Suprapubic skin (tissue), 4 donors: ENCODE results near the gene FKBP5. TPM values are rescaled to one million over a fixed set of nuclear protein-coding genes. Genes with fewer than 3 reads are reported as not detected.

Experiments
- DNase-seq, 2 donors: peaks; one replicate each; pipeline ENCODE4 v3.0.0-alpha.2; 2019; ENCODE audit warnings: low spot score in 2 of 2
- H3K27ac ChIP-seq: fragments of 200-600 bp; sonication (generic); one replicate; pipeline ENCODE4 v1.5.1; 2019
- H3K27me3 ChIP-seq: fragments of 200-600 bp; sonication (generic); one replicate; pipeline ENCODE4 v1.5.1; 2019
- H3K36me3 ChIP-seq: fragments of 200-600 bp; sonication (generic); one replicate; pipeline ENCODE4 v1.5.1; 2019
- H3K4me1 ChIP-seq: fragments of 200-600 bp; sonication (generic); one replicate; pipeline ENCODE4 v1.5.1; 2019
- H3K4me3 ChIP-seq: fragments of 200-600 bp; sonication (generic); one replicate; pipeline ENCODE4 v1.5.1; 2019; ENCODE audit warnings: mild to moderate bottlenecking
- H3K9me3 ChIP-seq: fragments of 200-600 bp; sonication (generic); one replicate; pipeline ENCODE4 v1.5.1; 2019
- EP300 ChIP-seq: sonication (generic); formaldehyde crosslinking; IDR thresholded peaks from one replicate; pipeline ENCODE4 v1.6.1; 2017; ENCODE audit warnings: antibody characterized with exemption
- POLR2A ChIP-seq, 2 donors: fragments of 450-650 bp; IDR thresholded peaks; one replicate each; pipeline ENCODE4 v1.6.1; 2017; ENCODE audit warnings: antibody characterized with exemption in 2 of 2, mild to moderate bottlenecking in 2 of 2, moderate library complexity in 2 of 2
- POLR2AphosphoS5 ChIP-seq, 3 donors: sonication (generic); formaldehyde crosslinking; IDR thresholded peaks; one replicate each; pipeline ENCODE4 v1.6.1; 2017; ENCODE audit warnings: antibody characterized with exemption in 3 of 3
- WGBS: methylation state at CpG from one replicate; pipeline ENCODE4 v1.1.5; 2018; 5-methylcytosine and 5-hydroxymethylcytosine counted together
- total RNA-seq, 4 donors: library from RNA; depleted of rRNA; stranded (reverse); fragments of >200 nt; gene quantifications; one replicate each; pipeline ENCODE4 v1.1.0, GENCODE V29; 2016
- TF ChIP-seq, protein P1 (sequence below), 2 donors: fragments of 200-600 bp in 1 of 2; fragments of 450-650 bp in 1 of 2; sonication (generic) in 1 of 2; IDR thresholded peaks; one replicate each; pipeline ENCODE4 v1.5.1; 2016 to 2019; ENCODE audit warnings: antibody characterized with exemption in 2 of 2, mild to moderate bottlenecking in 1 of 2, moderate library complexity in 1 of 2

Gene FKBP5
- total RNA-seq, 4 donors from 2014 or later: 198 to 321 (median 244) TPM

- Histone ChIP-seq H3K27me3 (no peaks in the 10 kb centered on the region), H3K4me3 (no peak overlapping the region), H3K27ac (no peak overlapping the region), H3K9me3 (no peaks in the 10 kb centered on the region), H3K36me3 (peaks cover 90% of the 10 kb centered on the region), H3K4me1 (no peaks in the 10 kb centered on the region)
- WGBS: 83% methylated on average over 1 of the region's 1 CpG
- DNase-seq: no peak
- TF ChIP-seq POLR2AphosphoS5 (IDR thresholded peaks at IDR 0.05): no peak
- TF ChIP-seq POLR2A (IDR thresholded peaks at IDR 0.05): no peak
- TF ChIP-seq, protein P1, sequence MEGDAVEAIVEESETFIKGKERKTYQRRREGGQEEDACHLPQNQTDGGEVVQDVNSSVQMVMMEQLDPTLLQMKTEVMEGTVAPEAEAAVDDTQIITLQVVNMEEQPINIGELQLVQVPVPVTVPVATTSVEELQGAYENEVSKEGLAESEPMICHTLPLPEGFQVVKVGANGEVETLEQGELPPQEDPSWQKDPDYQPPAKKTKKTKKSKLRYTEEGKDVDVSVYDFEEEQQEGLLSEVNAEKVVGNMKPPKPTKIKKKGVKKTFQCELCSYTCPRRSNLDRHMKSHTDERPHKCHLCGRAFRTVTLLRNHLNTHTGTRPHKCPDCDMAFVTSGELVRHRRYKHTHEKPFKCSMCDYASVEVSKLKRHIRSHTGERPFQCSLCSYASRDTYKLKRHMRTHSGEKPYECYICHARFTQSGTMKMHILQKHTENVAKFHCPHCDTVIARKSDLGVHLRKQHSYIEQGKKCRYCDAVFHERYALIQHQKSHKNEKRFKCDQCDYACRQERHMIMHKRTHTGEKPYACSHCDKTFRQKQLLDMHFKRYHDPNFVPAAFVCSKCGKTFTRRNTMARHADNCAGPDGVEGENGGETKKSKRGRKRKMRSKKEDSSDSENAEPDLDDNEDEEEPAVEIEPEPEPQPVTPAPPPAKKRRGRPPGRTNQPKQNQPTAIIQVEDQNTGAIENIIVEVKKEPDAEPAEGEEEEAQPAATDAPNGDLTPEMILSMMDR (IDR thresholded peaks at IDR 0.05): no peak
- no peak for TF ChIP-seq EP300
Observed at GRCh38 chr6:35613762-35614161, 75.0 kb downstream of the FKBP5 start.

DNA sequence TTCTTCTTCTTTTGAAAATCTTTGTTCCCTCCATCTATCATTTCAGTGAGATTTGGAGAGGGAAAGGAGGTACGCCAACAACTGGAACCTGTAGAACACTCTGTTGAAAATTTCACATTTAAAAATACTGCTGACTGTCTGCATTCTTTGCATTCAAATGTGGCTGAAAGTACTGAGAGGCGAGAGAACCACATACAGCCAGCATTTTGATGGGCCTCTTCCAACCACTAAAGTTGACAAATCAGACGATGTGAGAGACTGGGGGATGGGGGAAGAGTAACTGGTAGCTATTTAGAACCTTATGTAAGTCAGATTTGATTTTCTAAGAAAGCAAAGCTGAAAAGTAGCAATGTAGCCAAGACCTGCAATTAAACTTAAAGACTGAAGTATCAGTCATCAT, 77.5 kb downstream of the FKBP5 start:
- TF ChIP-seq POLR2AphosphoS5 (IDR thresholded peaks at IDR 0.05) (no peak), EP300 (no peak), POLR2A (IDR thresholded peaks at IDR 0.05) (no peak)
- TF ChIP-seq, protein P1 (IDR thresholded peaks at IDR 0.05): no peak
- 73% methylated on average over 3 of the region's 3 CpGs for whole genome bisulfite sequencing
- no peaks in the 10 kb centered on the region for H3K27me3 ChIP-seq
- H3K9me3 ChIP-seq: no peaks in the 10 kb centered on the region
- DNase-seq: no peak
- peaks cover 81% of the 10 kb centered on the region for H3K36me3 ChIP-seq
- no peak overlapping the region for H3K4me3 ChIP-seq
- H3K4me1 ChIP-seq: peaks cover 10% of the 10 kb centered on the region
- H3K27ac ChIP-seq: no peak overlapping the region

DNA sequence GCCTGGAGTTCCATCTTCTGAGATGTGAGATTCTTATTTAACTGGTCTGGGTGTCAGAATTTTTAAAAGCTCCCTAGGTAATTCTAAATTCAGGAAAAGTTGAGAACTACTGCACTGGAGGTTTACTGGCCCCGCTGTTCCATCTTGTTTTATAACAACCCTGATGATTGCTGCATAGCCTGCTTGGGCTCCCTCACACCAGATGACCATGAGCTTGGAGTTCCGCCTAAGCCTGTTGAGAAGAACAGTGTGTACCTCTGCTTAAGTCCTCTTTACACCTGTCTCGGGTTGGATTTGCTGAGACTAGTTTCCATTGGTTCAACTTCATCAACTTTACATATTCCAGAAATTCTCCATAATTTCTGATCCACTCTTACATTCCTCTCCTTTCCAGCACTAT, 77.9 kb downstream of the FKBP5 start:
- no peak overlapping the region for H3K4me3 ChIP-seq
- no peak for TF ChIP-seq POLR2AphosphoS5 (IDR thresholded peaks at IDR 0.05)
- TF ChIP-seq EP300: no peak
- TF ChIP-seq POLR2A (IDR thresholded peaks at IDR 0.05): no peak
- TF ChIP-seq, protein P1 (IDR thresholded peaks at IDR 0.05): no peak
- H3K9me3 ChIP-seq: no peaks in the 10 kb centered on the region
- H3K4me1 ChIP-seq: peaks cover 14% of the 10 kb centered on the region
- WGBS: 91% methylated on average over 3 of the region's 3 CpGs
- no peak overlapping the region for H3K27ac ChIP-seq
- no peak for DNase-seq
- H3K36me3 ChIP-seq: peaks cover 77% of the 10 kb centered on the region
- no peaks in the 10 kb centered on the region for H3K27me3 ChIP-seq

- no peak overlapping the region for H3K4me3 ChIP-seq
- peaks cover 64% of the 10 kb centered on the region for H3K36me3 ChIP-seq
- H3K9me3 ChIP-seq: no peaks in the 10 kb centered on the region
- WGBS: 98% methylated on average over 1 of the region's 1 CpG
- no peak for DNase-seq
- H3K4me1 ChIP-seq: peaks cover 24% of the 10 kb centered on the region
- no peak overlapping the region for H3K27ac ChIP-seq
- no peaks in the 10 kb centered on the region for H3K27me3 ChIP-seq
- TF ChIP-seq, protein P1 (IDR thresholded peaks at IDR 0.05): no peak
- TF ChIP-seq EP300 (no peak), POLR2A (IDR thresholded peaks at IDR 0.05) (no peak), POLR2AphosphoS5 (IDR thresholded peaks at IDR 0.05) (no peak)
Observed at GRCh38 chr6:35609588-35609987, 79.1 kb downstream of the FKBP5 start.

GRCh38 chr6:35607517-35608233, 81.0 kb downstream of the FKBP5 start:
- no peaks in the 10 kb centered on the region for H3K27me3 ChIP-seq
- no peaks in the 10 kb centered on the region for H3K9me3 ChIP-seq
- no peak overlapping the region for H3K4me3 ChIP-seq
- H3K4me1 ChIP-seq: peaks cover 43% of the 10 kb centered on the region
- WGBS: 88% methylated on average over 12 of the region's 13 CpGs
- peaks cover 46% of the 10 kb centered on the region for H3K36me3 ChIP-seq
- TF ChIP-seq EP300: no peak
- TF ChIP-seq POLR2A (IDR thresholded peaks at IDR 0.05): no peak
- TF ChIP-seq, protein P1 (IDR thresholded peaks at IDR 0.05): no peak
- TF ChIP-seq POLR2AphosphoS5 (IDR thresholded peaks at IDR 0.05): no peak
- H3K27ac ChIP-seq: no peak overlapping the region
- DNase-seq: no peak
